Mesothelial cell of epicardium (in vitro differentiated cells): ENCODE data around the gene RPL27A. TPM values are rescaled to one million over a fixed set of nuclear protein-coding genes. Genes with fewer than 3 reads are reported as not detected.

Source experiments
- DNase-seq, 2 experiments: peaks; one replicate each; pipeline ENCODE4 v3.0.0; 2021; ENCODE audit warnings: low spot score in 2 of 2; ENCODE audit not compliant: unreplicated experiment in 2 of 2
- H3K27ac Mint-ChIP-seq: 2 replicates; pipeline ENCODE4 v1.8.0; 2021; ENCODE audit warnings: mixed read lengths
- H3K27me3 Mint-ChIP-seq: 2 replicates; pipeline ENCODE4 v1.8.0; 2021; ENCODE audit warnings: low read depth, mixed read lengths
- H3K36me3 Mint-ChIP-seq: 2 replicates; pipeline ENCODE4 v1.8.0; 2021; ENCODE audit warnings: mixed read lengths
- H3K4me1 Mint-ChIP-seq: 2 replicates; pipeline ENCODE4 v1.8.0; 2021; ENCODE audit warnings: mixed read lengths
- H3K4me3 Mint-ChIP-seq: 2 replicates; pipeline ENCODE4 v1.8.0; 2021; ENCODE audit warnings: mild to moderate bottlenecking, moderate library complexity, mixed read lengths
- H3K9me3 Mint-ChIP-seq: 2 replicates; pipeline ENCODE4 v1.8.0; 2021; ENCODE audit warnings: mixed read lengths
- total RNA-seq: library from RNA; stranded (reverse); gene quantifications from 3 replicates; pipeline ENCODE4 v1.2.1, GENCODE V29; 2021
- TF ChIP-seq, protein P1 (sequence below): fragments of 200-600 bp; sonication (generic); IDR thresholded peaks from one replicate; pipeline ENCODE4 v1.5.0; 2021; ENCODE audit warnings: antibody characterized with exemption; ENCODE audit not compliant: unreplicated experiment

RPL27A gene
- 923 to 980 TPM (median 964 TPM) in 3 replicates for total RNA-seq

- Mint-ChIP-seq H3K9me3 (peaks cover 5% of the 10 kb centered on the region), H3K36me3 (peaks cover 21% of the 10 kb centered on the region), H3K4me3 (peak within 1 kb of the TSS; percentile 97), H3K27ac (peak within 1 kb of the TSS; percentile 99), H3K27me3 (no peaks in the 10 kb centered on the region), H3K4me1 (peaks cover 29% of the 10 kb centered on the region)
- TF ChIP-seq, protein P1, sequence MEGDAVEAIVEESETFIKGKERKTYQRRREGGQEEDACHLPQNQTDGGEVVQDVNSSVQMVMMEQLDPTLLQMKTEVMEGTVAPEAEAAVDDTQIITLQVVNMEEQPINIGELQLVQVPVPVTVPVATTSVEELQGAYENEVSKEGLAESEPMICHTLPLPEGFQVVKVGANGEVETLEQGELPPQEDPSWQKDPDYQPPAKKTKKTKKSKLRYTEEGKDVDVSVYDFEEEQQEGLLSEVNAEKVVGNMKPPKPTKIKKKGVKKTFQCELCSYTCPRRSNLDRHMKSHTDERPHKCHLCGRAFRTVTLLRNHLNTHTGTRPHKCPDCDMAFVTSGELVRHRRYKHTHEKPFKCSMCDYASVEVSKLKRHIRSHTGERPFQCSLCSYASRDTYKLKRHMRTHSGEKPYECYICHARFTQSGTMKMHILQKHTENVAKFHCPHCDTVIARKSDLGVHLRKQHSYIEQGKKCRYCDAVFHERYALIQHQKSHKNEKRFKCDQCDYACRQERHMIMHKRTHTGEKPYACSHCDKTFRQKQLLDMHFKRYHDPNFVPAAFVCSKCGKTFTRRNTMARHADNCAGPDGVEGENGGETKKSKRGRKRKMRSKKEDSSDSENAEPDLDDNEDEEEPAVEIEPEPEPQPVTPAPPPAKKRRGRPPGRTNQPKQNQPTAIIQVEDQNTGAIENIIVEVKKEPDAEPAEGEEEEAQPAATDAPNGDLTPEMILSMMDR = no peak
- DNase-seq = peak; percentile 98 to 99
These were observed at the start of gene RPL27A, which contains the start of gene TRIM66 for GRCh38 chr11:8682303-8683114. Gene RPL27A (plus strand): TSS chr11:8682792. CDS start chr11:8682814, 22 bp downstream. Gene TRIM66 (minus strand): TSS chr11:8682665. CDS start chr11:8672274, 10,391 bp downstream.

DNA sequence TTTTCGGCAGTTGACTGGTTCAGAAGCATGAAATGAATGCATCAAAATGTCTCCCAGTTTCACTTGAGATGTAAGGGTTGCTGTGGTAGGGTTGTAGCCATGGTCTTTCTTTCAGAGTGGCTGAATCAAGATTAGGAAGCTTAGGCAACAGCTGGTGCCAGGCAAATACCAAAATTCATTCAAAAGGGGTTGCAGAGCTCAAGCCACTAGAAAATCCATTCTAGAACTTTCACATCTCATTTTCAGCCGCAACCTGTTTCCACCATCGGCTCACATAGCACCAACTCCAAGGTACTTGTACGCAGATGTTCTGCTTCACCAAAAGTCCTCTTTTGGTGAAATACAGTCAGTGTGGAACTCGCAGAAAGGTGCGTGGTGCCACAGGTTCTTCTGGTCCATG is 48.1 kb upstream of the RPL27A start:
- Mint-ChIP-seq H3K4me3 (no peak overlapping the region), H3K27ac (no peak overlapping the region), H3K4me1 (peaks cover 10% of the 10 kb centered on the region), H3K36me3 (peaks cover 22% of the 10 kb centered on the region), H3K27me3 (no peaks in the 10 kb centered on the region), H3K9me3 (peaks cover 13% of the 10 kb centered on the region)
- TF ChIP-seq, protein P1 = no peak
- no peak for DNase-seq

DNA sequence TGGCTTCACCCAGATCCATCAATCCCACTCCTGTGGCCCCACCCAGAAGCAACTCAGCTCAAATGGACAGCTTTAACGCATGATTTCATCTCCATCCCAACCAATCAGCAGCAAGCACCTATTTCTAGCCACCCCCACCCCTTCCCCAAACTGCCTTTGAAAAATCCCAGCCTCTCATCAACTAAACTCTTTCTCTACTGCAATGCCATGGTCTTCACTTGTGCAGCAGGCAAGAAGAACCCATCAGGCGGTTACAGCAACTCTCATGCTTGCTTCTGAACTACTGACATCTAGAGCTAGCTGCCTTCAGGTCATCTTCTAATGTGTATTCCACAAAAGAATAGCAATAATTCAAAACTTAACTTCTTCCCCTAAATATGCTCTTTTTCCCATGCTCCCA is 46.5 kb upstream of the RPL27A start:
- Mint-ChIP-seq H3K4me1 (peaks cover 7% of the 10 kb centered on the region), H3K27me3 (no peaks in the 10 kb centered on the region), H3K9me3 (peaks cover 13% of the 10 kb centered on the region), H3K36me3 (peaks cover 22% of the 10 kb centered on the region), H3K27ac (no peak overlapping the region), H3K4me3 (no peak overlapping the region)
- DNase-seq = no peak
- TF ChIP-seq, protein P1 = no peak

- Mint-ChIP-seq H3K4me3 (no peak overlapping the region), H3K27ac (no peak overlapping the region), H3K36me3 (peaks cover 22% of the 10 kb centered on the region), H3K27me3 (no peaks in the 10 kb centered on the region), H3K4me1 (peaks cover 5% of the 10 kb centered on the region), H3K9me3 (peaks cover 13% of the 10 kb centered on the region)
- TF ChIP-seq, protein P1 = no peak
- DNase-seq = no peak
These were observed 44.3 kb upstream of the RPL27A start for GRCh38 chr11:8638300-8638699.

GRCh38 chr11:8639655-8640054 is 42.9 kb upstream of the RPL27A start:
- Mint-ChIP-seq H3K27me3 (no peaks in the 10 kb centered on the region), H3K36me3 (peaks cover 22% of the 10 kb centered on the region), H3K4me3 (no peak overlapping the region), H3K4me1 (peaks cover 5% of the 10 kb centered on the region), H3K27ac (no peak overlapping the region), H3K9me3 (peaks cover 13% of the 10 kb centered on the region)
- no peak for DNase-seq
- TF ChIP-seq, protein P1 = no peak
